GM21390 (cell line): ENCODE measurements around the gene COL4A6.
"Not testable (repeated sequence)": the region's sequence is repeated elsewhere in the genome, so short reads cannot be mapped to it uniquely, and the experiment has no call there.

Experiments
- ATAC-seq: cut with Tn5 transposase; IDR thresholded peaks from one replicate; pipeline ENCODE4 v1.9.1; 2021; ENCODE audit not compliant: unreplicated experiment

COL4A6 gene

DNA sequence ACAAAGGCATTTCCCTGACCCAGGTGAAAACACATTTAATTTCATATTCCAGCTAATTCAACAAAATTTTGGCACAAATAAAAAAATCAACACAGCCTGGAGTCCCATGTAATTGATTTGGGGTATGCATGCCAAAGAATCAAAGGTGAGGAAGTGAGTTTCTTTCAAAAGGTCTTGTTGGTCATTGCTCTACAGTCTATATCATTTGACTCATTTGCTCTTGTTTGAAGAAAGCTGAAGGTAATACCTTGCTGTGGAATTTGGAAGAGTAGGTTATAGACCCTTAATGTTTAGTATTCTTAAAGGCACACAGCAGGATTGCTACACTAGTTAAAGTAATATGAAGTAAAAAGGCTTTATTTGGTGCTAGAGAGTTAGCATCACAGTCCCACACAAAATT lies 25.4 kb downstream of the COL4A6 start:
- ATAC-seq: no peak

GRCh38 chrX:108399418-108400165 lies 38.6 kb downstream of the COL4A6 start:
- no peak for ATAC-seq

- no peak for ATAC-seq
Measured at GRCh38 chrX:108397627-108398391, 40.4 kb downstream of the COL4A6 start.

DNA sequence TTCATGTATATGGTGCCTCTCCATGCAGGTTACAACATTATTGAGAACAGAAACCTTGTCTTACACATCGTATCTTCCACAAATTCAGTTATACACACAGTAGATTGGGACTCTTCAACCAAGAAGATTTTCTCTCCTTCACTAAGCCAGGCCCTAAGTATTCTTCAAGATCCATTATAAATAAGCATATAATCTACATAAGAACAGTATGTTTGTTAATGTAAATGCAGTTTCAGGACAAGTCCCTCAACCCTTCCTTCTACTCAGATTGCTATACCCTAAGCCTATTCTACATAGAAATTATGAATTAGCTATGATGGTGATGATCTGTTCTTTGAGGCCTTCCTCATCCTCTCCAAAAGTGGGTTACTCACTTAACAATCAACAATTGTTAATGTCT lies 41.2 kb downstream of the COL4A6 start:
- no peak for ATAC-seq

DNA sequence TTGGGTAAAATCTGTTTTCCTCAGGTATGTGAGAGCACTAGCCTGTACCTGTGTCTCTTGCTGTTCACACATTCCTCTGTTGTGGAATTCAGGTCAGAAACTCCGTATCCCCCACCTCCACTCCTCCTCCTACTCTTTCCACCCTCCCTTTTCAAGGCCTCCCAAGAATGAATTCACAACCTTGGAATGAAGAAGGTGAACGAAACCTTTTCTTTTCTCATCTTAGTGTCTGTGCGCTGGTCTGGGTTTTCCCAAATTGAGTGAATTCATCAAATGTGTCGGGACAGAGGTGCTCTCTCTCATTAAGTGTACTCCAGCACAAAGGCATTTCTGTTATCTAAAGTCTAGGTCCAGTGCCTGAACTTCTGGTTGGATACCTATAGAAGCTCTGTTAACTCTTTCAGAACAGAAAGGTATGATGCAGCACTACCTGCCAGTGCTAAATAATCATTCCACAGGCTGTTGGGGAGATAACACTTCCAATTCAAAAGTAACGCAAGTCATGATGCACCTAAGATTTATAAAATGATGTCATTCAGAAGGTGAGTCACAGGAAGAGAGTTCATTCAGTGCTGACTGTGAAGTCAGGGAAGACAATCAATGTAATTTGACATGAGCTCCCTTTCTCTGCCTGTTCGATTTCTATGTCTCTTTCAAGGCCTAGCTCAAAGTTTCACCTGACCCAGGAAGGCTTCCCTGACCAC lies 41.9 kb downstream of the COL4A6 start:
- no peak for ATAC-seq

GRCh38 chrX:108390976-108391717 lies 47.1 kb downstream of the COL4A6 start:
- not testable (repeated sequence) for ATAC-seq

DNA sequence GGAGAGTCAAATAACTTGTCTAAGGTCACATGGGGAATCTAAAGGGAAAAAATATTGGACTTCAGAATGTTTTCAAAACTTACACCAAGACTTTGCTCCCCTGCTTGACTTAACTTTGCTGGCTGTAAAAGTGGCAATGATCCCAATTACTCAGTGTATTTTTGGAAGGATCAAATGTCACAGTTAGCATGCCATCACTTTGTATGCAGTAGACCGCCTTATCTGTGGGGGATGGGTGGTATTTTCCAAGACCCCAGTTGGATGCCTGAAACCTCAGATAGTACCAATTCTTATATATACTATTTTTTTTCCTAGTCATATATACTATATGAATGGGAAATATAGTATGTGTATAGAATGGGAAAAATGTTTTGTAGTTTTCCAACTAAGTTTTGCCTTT lies 53.4 kb downstream of the COL4A6 start:
- ATAC-seq: no peak

GRCh38 chrX:108380222-108380621 lies 58.0 kb downstream of the COL4A6 start:
- no peak for ATAC-seq

DNA sequence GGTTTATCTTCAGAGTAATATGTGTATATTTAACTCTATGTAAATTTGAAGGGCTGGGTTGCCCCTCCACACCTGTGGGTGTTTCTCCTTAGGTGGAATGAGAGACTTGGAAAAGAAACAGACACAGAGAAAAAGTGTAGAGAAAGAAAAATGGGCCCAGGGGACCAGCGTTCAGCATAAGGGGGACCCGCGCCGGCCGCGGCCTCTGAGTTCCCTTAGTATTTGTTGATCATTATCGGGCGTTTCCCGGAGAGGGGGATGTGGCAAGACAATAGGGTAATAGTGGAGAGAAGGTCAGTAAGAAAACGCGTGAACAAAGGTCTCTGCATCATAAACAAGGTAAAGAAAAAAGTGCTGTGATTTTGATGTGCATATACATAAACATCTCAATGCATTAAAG lies 61.4 kb downstream of the COL4A6 start:
- not testable (repeated sequence) for ATAC-seq

DNA sequence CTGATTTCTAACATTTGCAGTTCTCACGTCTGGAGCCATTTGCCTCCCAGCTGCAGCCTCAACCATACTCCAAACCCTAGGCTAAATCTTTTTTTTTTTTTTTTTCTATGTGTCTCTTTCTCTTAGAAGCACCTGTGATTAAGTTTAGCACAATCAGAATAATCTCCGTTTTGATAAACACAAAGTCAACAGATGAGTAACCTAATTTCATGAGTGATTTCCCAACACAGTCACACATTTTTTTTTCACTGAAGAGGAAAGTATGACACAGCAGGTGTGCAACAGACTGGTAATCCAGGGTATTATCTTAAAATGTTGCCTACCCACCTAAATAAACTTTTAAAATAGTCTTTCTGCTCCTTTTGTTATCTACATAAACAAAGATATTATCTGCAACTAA lies 62.6 kb downstream of the COL4A6 start:
- ATAC-seq: not testable (repeated sequence)

- ATAC-seq: no peak
Measured at GRCh38 chrX:108366644-108367406, 71.4 kb downstream of the COL4A6 start.

DNA sequence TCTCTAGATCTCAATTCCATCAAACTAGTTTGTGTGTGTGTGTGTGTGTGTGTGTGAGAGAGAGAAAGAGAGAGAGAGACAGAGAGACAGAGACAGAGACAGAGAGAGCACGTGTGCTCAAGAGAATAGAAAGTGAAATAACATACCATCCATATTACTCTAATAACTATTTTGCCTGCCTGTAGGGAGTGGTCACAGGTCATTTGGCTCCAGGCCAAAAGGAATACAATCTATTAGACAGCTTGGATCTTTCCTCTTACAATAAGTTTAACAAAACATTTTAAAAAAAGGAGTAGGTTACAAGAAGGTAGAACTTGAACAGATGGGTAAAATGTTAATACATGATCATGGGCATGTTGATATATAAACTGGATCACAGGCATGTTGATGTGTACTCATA lies 76.2 kb downstream of the COL4A6 start:
- ATAC-seq: no peak

DNA sequence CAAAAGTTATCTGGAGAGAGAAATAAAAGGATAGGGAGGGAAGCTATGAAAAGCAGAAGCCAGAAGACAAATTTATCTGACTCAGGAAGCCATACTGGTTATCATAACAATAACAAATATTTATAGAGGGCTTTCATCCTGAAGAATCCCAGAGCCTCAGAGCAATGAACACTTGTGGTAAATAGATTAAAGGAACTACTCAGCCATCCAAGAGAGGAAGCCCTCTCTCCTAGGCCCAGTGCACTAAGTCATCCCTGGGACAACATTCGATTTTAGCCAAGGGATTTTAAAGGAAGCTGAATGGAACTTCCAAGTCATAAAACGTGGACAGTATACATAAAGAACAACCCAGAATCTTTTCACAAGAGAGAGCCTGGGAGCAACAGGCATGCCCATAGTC lies 76.9 kb downstream of the COL4A6 start:
- ATAC-seq: no peak

DNA sequence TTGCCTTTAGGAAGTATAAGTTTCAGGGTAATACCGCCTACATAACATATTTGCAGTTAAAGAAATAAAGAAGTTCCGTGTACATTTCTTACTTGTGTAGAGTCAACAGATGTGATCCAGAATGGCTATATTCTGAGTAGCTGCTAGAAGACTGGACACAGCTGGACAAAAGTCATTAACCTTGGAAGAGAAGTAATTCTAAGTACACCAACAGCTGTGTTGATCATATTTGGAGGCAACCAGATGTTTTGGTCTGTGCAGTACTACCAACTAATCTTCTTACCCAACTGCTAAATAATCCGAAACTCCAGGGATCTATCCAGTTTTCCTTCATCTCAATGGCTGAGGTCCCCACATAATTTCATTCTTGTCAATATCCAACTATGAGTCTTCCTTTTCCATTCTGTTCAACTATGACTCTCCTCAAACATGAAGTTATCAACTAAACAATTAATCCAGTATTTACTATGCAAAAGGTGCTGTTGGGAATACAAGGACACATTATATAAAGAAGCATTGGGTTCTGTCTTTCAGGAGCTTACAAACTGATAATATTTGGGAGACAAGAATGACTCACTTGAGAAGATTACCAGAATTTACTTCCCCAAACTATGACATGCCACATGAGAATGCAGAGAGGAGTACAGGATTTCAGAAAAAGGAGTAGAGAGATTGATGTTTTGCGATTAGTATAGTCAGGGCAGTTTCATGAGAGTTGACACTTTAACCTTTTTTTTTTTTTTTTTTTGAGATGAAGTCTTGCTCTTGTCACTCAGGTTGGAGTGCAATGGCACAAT lies 78.2 kb downstream of the COL4A6 start:
- no peak for ATAC-seq

DNA sequence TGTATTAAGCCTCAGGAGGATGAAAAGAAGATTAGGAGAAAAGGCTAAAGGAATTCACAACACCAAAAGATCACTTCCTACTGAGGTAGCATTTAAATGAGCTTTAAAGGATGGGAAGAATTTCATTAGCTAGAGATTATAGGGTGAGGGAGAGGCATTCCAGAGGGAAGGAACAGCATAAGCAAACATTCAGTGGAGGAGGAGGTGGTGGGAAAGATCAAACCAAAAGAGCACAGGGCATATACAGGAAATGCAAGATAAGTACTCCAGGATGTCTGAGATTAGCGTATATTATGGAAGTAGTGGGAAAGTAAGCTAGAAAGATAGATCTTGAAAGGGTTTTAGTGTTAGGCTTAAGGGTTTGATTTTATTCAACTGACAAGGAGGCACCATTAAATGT lies 84.8 kb downstream of the COL4A6 start:
- ATAC-seq: no peak

- ATAC-seq: no peak
Measured at GRCh38 chrX:108349210-108349609, 89.0 kb downstream of the COL4A6 start.

GRCh38 chrX:108348525-108348924 lies 89.7 kb downstream of the COL4A6 start:
- no peak for ATAC-seq

GRCh38 chrX:108347800-108348199 lies 90.4 kb downstream of the COL4A6 start:
- no peak for ATAC-seq

GRCh38 chrX:108344216-108344615 lies 94.0 kb downstream of the COL4A6 start:
- no peak for ATAC-seq

GRCh38 chrX:108341947-108342346 lies 96.3 kb downstream of the COL4A6 start:
- no peak for ATAC-seq
